HG03039 (cell line): ENCODE results near the gene DAB2IP.

ENCODE experiments used
- ATAC-seq: cut with Tn5 transposase; IDR thresholded peaks from one replicate; pipeline ENCODE4 v1.9.1; 2021; ENCODE audit warnings: mild to moderate bottlenecking, moderate library complexity; ENCODE audit not compliant: unreplicated experiment

Gene DAB2IP

GRCh38 chr9:121700165-121700831 is 48.9 kb downstream of the DAB2IP start:
- ATAC-seq, result no peak

- no peak for ATAC-seq
Measured at GRCh38 chr9:121700832-121701419, 49.5 kb downstream of the DAB2IP start.

- no peak for ATAC-seq
Measured at GRCh38 chr9:121701736-121702261, 50.4 kb downstream of the DAB2IP start.

- ATAC-seq, result no peak
Measured at GRCh38 chr9:121703014-121703734, 51.7 kb downstream of the DAB2IP start.

- no peak for ATAC-seq
Measured at GRCh38 chr9:121704281-121704680, 52.8 kb downstream of the DAB2IP start.

GRCh38 chr9:121706149-121706750 is 54.8 kb downstream of the DAB2IP start:
- ATAC-seq, result no peak

GRCh38 chr9:121707477-121708424 is 56.3 kb downstream of the DAB2IP start:
- ATAC-seq, result peak; percentile 87

- no peak for ATAC-seq
Measured at GRCh38 chr9:121708768-121709488, 57.5 kb downstream of the DAB2IP start.

- no peak for ATAC-seq
Measured at GRCh38 chr9:121709798-121710197, 58.4 kb downstream of the DAB2IP start.

GRCh38 chr9:121711281-121711680 is 59.8 kb downstream of the DAB2IP start:
- ATAC-seq, result no peak

GRCh38 chr9:121711797-121712196 is 60.4 kb downstream of the DAB2IP start:
- ATAC-seq, result no peak

- ATAC-seq, result no peak
Measured at GRCh38 chr9:121713400-121714070, 62.1 kb downstream of the DAB2IP start.

- ATAC-seq, result no peak
Measured at GRCh38 chr9:121714075-121714705, 62.8 kb downstream of the DAB2IP start.

- ATAC-seq, result no peak
Measured at GRCh38 chr9:121714873-121715272, 63.4 kb downstream of the DAB2IP start.

- ATAC-seq, result no peak
Measured at GRCh38 chr9:121717141-121717991, 65.9 kb downstream of the DAB2IP start.

GRCh38 chr9:121718084-121718483 is 66.7 kb downstream of the DAB2IP start:
- ATAC-seq, result no peak

- no peak for ATAC-seq
Measured at GRCh38 chr9:121718501-121718900, 67.1 kb downstream of the DAB2IP start.
